Stimulated activated CD4-positive, alpha-beta T cell treated with anti-CD3 and anti-CD28 coated beads, Interleukin-4, amount 100 ng/mL, for 4 hours (primary cell): ENCODE measurements around the gene APBB2.
"Not testable (repeated sequence)": the region's sequence is repeated elsewhere in the genome, so short reads cannot be mapped to it uniquely, and the experiment has no call there.

Experiments used
- DNase-seq, 2 experiments: peaks; one replicate each; pipeline ENCODE4 v3.0.0-alpha.2; 2020

Gene APBB2

GRCh38 chr4:41095192-41095872, 119.0 kb downstream of the APBB2 start:
- DNase-seq: no peak

- no peak for DNase-seq
Measured at GRCh38 chr4:41092128-41092527, 122.2 kb downstream of the APBB2 start.

- DNase-seq: no peak
Measured at GRCh38 chr4:41081847-41082246, 132.5 kb downstream of the APBB2 start.

GRCh38 chr4:41080976-41081375, 133.4 kb downstream of the APBB2 start:
- DNase-seq: no peak

- DNase-seq: no peak
Measured at GRCh38 chr4:41079881-41080560, 134.3 kb downstream of the APBB2 start.

- no peak for DNase-seq
Measured at GRCh38 chr4:41077628-41078027, 136.7 kb downstream of the APBB2 start.

GRCh38 chr4:41076481-41076880, 137.9 kb downstream of the APBB2 start:
- DNase-seq: no peak

- DNase-seq: no peak
Measured at GRCh38 chr4:41074215-41074614, 140.1 kb downstream of the APBB2 start.

- DNase-seq: no peak
Measured at GRCh38 chr4:41072021-41072777, 142.1 kb downstream of the APBB2 start.

GRCh38 chr4:41070516-41071281, 143.6 kb downstream of the APBB2 start:
- DNase-seq: no peak

- no peak for DNase-seq
Measured at GRCh38 chr4:41069838-41070237, 144.5 kb downstream of the APBB2 start.

GRCh38 chr4:41069257-41069656, 145.1 kb downstream of the APBB2 start:
- no peak for DNase-seq

- no peak for DNase-seq
Measured at GRCh38 chr4:41067369-41067768, 147.0 kb downstream of the APBB2 start.

- DNase-seq: no peak
Measured at GRCh38 chr4:41066049-41066448, 148.3 kb downstream of the APBB2 start.

- DNase-seq: no peak
Measured at GRCh38 chr4:41065434-41066006, 148.8 kb downstream of the APBB2 start.

- DNase-seq: no peak
Measured at GRCh38 chr4:41064953-41065352, 149.4 kb downstream of the APBB2 start.

GRCh38 chr4:41061482-41062185, 152.7 kb downstream of the APBB2 start:
- no peak for DNase-seq

- no peak for DNase-seq
Measured at GRCh38 chr4:41060352-41061334, 153.7 kb downstream of the APBB2 start.

- DNase-seq: not testable (repeated sequence)
Measured at GRCh38 chr4:41059411-41059810, 154.9 kb downstream of the APBB2 start.

- DNase-seq: no peak
Measured at GRCh38 chr4:41058426-41058825, 155.9 kb downstream of the APBB2 start.

GRCh38 chr4:41057467-41057866, 156.9 kb downstream of the APBB2 start:
- DNase-seq: no peak
